Measurements from ENCODE around the gene CPXM1.

DNA sequence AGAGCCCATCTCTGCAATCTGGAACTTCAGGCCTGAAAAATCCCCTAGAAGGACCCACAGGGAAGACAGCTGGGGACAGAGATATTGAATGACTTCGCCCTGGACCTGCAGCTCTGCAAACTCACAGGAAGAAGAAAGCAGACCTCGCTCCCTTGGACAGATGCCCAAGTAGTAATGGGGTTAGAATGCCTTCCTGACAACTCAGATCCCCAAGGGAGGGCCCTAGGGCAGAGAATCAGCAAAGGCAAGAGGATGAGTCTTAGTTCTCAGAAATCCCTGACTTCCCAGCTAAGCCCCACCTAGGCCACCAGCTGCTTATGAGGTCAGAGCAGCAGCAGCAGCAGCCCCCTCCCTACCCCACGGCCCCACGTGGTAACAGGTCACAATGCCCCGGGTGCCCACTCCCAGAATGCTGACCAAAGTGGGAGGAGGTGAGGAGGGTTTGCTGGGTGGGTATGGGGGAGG, 14.2 kb upstream of the CPXM1 start, which contains the start of gene C20orf141:
- TF ChIP-seq, protein P1, sequence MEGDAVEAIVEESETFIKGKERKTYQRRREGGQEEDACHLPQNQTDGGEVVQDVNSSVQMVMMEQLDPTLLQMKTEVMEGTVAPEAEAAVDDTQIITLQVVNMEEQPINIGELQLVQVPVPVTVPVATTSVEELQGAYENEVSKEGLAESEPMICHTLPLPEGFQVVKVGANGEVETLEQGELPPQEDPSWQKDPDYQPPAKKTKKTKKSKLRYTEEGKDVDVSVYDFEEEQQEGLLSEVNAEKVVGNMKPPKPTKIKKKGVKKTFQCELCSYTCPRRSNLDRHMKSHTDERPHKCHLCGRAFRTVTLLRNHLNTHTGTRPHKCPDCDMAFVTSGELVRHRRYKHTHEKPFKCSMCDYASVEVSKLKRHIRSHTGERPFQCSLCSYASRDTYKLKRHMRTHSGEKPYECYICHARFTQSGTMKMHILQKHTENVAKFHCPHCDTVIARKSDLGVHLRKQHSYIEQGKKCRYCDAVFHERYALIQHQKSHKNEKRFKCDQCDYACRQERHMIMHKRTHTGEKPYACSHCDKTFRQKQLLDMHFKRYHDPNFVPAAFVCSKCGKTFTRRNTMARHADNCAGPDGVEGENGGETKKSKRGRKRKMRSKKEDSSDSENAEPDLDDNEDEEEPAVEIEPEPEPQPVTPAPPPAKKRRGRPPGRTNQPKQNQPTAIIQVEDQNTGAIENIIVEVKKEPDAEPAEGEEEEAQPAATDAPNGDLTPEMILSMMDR (IDR thresholded peaks at IDR 0.05): no peak
- TF ChIP-seq EP300 (IDR thresholded peaks at IDR 0.05): no peak
- TF ChIP-seq POLR2A (IDR thresholded peaks at IDR 0.05): no peak
- peak in 1 of 3 donors; percentile 35 for TF ChIP-seq POLR2AphosphoS5 (IDR thresholded peaks at IDR 0.05)

Measured in stomach (tissue), 4 donors.